ENCODE results near the gene ARF1. TPM values are rescaled to one million over a fixed set of nuclear protein-coding genes. Genes with fewer than 3 reads are reported as not detected.

Gene ARF1
- total and polyA plus RNA-seq, 2 of the 8 experiments (the other 6 are each of a cell fraction or from before 2014, with no cell fraction given): 265 to 471 TPM

DNA sequence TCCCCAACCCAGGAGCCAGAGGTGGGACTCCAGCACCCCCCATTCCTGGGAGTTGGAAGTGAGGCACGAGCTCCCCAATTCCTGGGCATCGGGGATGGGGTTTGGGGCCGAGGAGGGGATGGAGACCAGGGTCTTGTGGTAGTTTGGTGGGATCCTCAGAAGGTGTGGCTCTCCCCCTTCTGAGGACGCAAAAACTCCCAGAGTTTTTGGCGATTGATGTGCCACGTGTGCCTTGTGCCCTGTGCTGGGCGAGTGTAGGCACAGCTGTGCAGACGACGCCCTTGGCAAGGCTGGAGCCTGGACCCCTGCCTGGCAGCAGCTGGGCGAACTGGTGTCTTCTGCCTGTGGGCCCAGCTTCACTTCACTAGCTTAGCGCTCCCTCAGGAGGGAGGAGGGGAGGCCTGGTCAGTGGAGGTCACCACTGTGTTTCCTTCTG is 60.2 kb downstream of the ARF1 start (continued):
- TF ChIP-seq, protein P1, sequence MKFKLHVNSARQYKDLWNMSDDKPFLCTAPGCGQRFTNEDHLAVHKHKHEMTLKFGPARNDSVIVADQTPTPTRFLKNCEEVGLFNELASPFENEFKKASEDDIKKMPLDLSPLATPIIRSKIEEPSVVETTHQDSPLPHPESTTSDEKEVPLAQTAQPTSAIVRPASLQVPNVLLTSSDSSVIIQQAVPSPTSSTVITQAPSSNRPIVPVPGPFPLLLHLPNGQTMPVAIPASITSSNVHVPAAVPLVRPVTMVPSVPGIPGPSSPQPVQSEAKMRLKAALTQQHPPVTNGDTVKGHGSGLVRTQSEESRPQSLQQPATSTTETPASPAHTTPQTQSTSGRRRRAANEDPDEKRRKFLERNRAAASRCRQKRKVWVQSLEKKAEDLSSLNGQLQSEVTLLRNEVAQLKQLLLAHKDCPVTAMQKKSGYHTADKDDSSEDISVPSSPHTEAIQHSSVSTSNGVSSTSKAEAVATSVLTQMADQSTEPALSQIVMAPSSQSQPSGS (IDR thresholded peaks at IDR 0.05; ENCODE audit: low read length): no peak
- no peak for TF ChIP-seq SIN3A (conservative IDR thresholded peaks at IDR 0.05 in 1 of 2, IDR thresholded peaks at IDR 0.05 in 1 of 2; ENCODE audit: low read depth in 1 of 2, low read length in 2 of 2)
- TF ChIP-seq BACH1 (IDR thresholded peaks at IDR 0.05; ENCODE audit: low read length): no peak
- TF ChIP-seq, protein P2, sequence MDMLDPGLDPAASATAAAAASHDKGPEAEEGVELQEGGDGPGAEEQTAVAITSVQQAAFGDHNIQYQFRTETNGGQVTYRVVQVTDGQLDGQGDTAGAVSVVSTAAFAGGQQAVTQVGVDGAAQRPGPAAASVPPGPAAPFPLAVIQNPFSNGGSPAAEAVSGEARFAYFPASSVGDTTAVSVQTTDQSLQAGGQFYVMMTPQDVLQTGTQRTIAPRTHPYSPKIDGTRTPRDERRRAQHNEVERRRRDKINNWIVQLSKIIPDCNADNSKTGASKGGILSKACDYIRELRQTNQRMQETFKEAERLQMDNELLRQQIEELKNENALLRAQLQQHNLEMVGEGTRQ (IDR thresholded peaks at IDR 0.05; ENCODE audit: low read length): no peak
- TF ChIP-seq KDM1A (IDR thresholded peaks at IDR 0.05; ENCODE audit: borderline replicate concordance, low read length): no peak
- TF ChIP-seq GTF2F1 (IDR thresholded peaks at IDR 0.05; ENCODE audit: borderline replicate concordance, low read depth, low read length): no peak
- TF ChIP-seq SUZ12 (IDR thresholded peaks at IDR 0.05; ENCODE audit: low read length): no peak
- no peak for TF ChIP-seq RFX5 (IDR thresholded peaks at IDR 0.05; ENCODE audit: borderline replicate concordance, low read depth, low read length)
